Colonic mucosa (tissue), 4 donors: Measurements from ENCODE around the gene FAM227B. TPM values are rescaled to one million over a fixed set of nuclear protein-coding genes. Genes with fewer than 3 reads are reported as not detected.
"Not testable (repeated sequence)": the region's sequence is repeated elsewhere in the genome, so short reads cannot be mapped to it uniquely, and the experiment has no call there.

Experiments used
- DNase-seq: peaks from one replicate; pipeline ENCODE4 v3.0.0-alpha.2; 2020
- H3K27ac ChIP-seq: fragments of 200-600 bp; one replicate; pipeline ENCODE4 v1.8.0; 2021
- H3K27me3 ChIP-seq: fragments of 200-600 bp; one replicate; pipeline ENCODE4 v1.8.0; 2021
- H3K36me3 ChIP-seq: fragments of 200-600 bp; one replicate; pipeline ENCODE4 v1.8.0; 2021
- H3K4me1 ChIP-seq: fragments of 200-600 bp; one replicate; pipeline ENCODE4 v1.8.0; 2021; ENCODE audit warnings: mild to moderate bottlenecking
- H3K4me3 ChIP-seq: fragments of 200-600 bp; one replicate; pipeline ENCODE4 v1.8.0; 2021
- H3K9ac ChIP-seq, 2 donors: one replicate each; pipeline ENCODE4 v1.7.0; 2013; ENCODE audit warnings: control low read depth in 2 of 2, low read depth in 2 of 2, low read length in 2 of 2
- H3K9me3 ChIP-seq: fragments of 200-600 bp; one replicate; pipeline ENCODE4 v1.8.0; 2021
- CTCF ChIP-seq: fragments of 200-600 bp; IDR thresholded peaks from one replicate; pipeline ENCODE4 v1.8.0; 2022; ENCODE audit warnings: antibody characterized with exemption, mild to moderate bottlenecking
- intact Hi-C: fragments of 100-400 bp; cut with DNase I; formaldehyde crosslinking; loops from one replicate; pipeline ENCODE4 v1.14.1; 2022
- total RNA-seq, 2 donors: library from RNA; stranded (reverse); fragmentation: NEBNext Ultra II Directional in 1 of 2; extraction: Animal tissue kit (Norgen Biotek cat#: 25700) in 1 of 2; gene quantifications; one replicate each; pipeline ENCODE4 v1.2.1, GENCODE V29; 2021
- donor health status: healthy.
- donor health status: DM: no; HTN: no; CAD: no.
- donor health status: DM: no; HTN: no; CAD: no.

FAM227B gene
- total RNA-seq, 2 donors from 2014 or later, result 1.0 to 2.3 TPM

GRCh38 chr15:49379996-49380395, 240.6 kb downstream of the FAM227B start:
- H3K9me3 ChIP-seq, result no peaks in the 10 kb centered on the region
- no peak overlapping the region for H3K27ac ChIP-seq
- no peaks in the 10 kb centered on the region for H3K27me3 ChIP-seq
- H3K9ac ChIP-seq, result no peak overlapping the region
- H3K36me3 ChIP-seq, result no peaks in the 10 kb centered on the region
- TF ChIP-seq CTCF, result no peak
- H3K4me1 ChIP-seq, result no peaks in the 10 kb centered on the region
- H3K4me3 ChIP-seq, result no peak overlapping the region
- DNase-seq, result no peak
- intact Hi-C loops, result no loop called here

GRCh38 chr15:49372366-49372765, 248.3 kb downstream of the FAM227B start:
- DNase-seq, result no peak
- no peaks in the 10 kb centered on the region for H3K4me1 ChIP-seq
- H3K36me3 ChIP-seq, result no peaks in the 10 kb centered on the region
- intact Hi-C loops, result no loop called here
- no peak overlapping the region for H3K27ac ChIP-seq
- H3K9me3 ChIP-seq, result no peaks in the 10 kb centered on the region
- no peak for TF ChIP-seq CTCF
- H3K4me3 ChIP-seq, result no peak overlapping the region
- H3K9ac ChIP-seq, result no peak overlapping the region
- no peaks in the 10 kb centered on the region for H3K27me3 ChIP-seq

- no peak for TF ChIP-seq CTCF
- Histone ChIP-seq H3K36me3 (no peaks in the 10 kb centered on the region), H3K9me3 (no peaks in the 10 kb centered on the region), H3K4me1 (no peaks in the 10 kb centered on the region), H3K27me3 (no peaks in the 10 kb centered on the region), H3K4me3 (no peak overlapping the region), H3K27ac (no peak overlapping the region), H3K9ac (no peak overlapping the region)
- DNase-seq, result no peak
- intact Hi-C loops, result no loop called here
Observed at GRCh38 chr15:49370782-49371181, 249.8 kb downstream of the FAM227B start.

GRCh38 chr15:49366496-49366895, 254.1 kb downstream of the FAM227B start:
- DNase-seq, result no peak
- Histone ChIP-seq H3K9ac (no peak overlapping the region), H3K27ac (no peak overlapping the region), H3K9me3 (no peaks in the 10 kb centered on the region), H3K4me3 (no peak overlapping the region), H3K4me1 (no peaks in the 10 kb centered on the region), H3K36me3 (no peaks in the 10 kb centered on the region), H3K27me3 (no peaks in the 10 kb centered on the region)
- intact Hi-C loops, result no loop called here
- no peak for TF ChIP-seq CTCF

GRCh38 chr15:49361370-49361769, 259.2 kb downstream of the FAM227B start:
- Histone ChIP-seq H3K36me3 (no peaks in the 10 kb centered on the region), H3K4me3 (no peak overlapping the region), H3K9ac (no peak overlapping the region), H3K27ac (no peak overlapping the region), H3K9me3 (no peaks in the 10 kb centered on the region), H3K4me1 (no peaks in the 10 kb centered on the region), H3K27me3 (no peaks in the 10 kb centered on the region)
- no peak for TF ChIP-seq CTCF
- intact Hi-C loops, result no loop called here
- no peak for DNase-seq

GRCh38 chr15:49354439-49354838, 266.2 kb downstream of the FAM227B start:
- H3K4me3 ChIP-seq, H3K27ac ChIP-seq, intact Hi-C loops, DNase-seq, H3K9me3 ChIP-seq, H3K27me3 ChIP-seq, H3K9ac ChIP-seq, H3K4me1 ChIP-seq, H3K36me3 ChIP-seq: not testable (repeated sequence)
